Measurements from ENCODE around the gene ZNF211.

DNA sequence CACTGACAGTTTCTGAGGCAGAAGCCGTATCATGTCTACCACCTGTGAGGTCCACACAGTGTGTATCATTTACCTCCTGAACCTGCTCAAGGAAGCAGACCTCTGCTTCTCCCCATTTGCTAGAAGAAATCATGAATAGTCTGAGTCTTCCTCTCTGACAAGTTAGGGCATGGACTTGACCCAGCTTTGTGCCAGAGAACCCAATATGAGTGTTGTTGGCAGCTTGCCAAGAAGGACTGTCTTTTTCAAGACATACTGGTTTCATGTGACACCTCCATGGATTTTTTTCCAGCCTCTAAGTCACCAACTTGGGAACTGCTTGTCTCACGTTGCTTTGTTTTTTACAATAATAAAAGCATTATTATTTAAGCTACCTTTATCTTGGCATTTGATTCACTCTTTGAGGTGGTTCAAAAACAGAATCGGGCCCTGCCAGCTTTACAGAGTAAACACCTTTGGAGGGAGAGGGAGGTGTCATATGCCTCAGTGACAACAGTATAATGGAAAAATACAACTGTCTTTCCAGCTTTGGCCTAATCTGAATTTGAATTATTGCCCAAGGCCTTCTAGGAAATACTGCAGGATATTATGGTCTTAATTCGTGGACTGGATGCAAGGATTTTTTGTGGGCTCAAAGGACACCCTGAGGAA, 9.6 kb downstream of the ZNF211 start:
- no peak for TF ChIP-seq EZH2phosphoT487 (IDR thresholded peaks at IDR 0.05; ENCODE audit: insufficient read depth, low read depth)
- no peak for TF ChIP-seq EZH2 (IDR thresholded peaks at IDR 0.05; ENCODE audit: insufficient read depth, poor library complexity, severe bottlenecking)
